Fibroblast of lung (primary cell): ENCODE measurements around the gene PIK3R4. TPM values are rescaled to one million over a fixed set of nuclear protein-coding genes. Genes with fewer than 3 reads are reported as not detected.

Experiments
- DNase-seq, 2 donors: peaks; one replicate each; pipeline versions ENCODE4 v3.0.0 to v3.0.0-alpha.2; 2010; ENCODE audit warnings: low read depth in 2 of 2
- H2AFZ ChIP-seq: 2 replicates; pipeline ENCODE4 v1.5.1; 2012; ENCODE audit warnings: low read length, control low read depth, inconsistent platforms
- H3K27ac ChIP-seq: 2 replicates; pipeline ENCODE4 v1.5.1; 2011; ENCODE audit warnings: low read length, control low read depth; ENCODE audit not compliant: insufficient read depth
- H3K27me3 ChIP-seq: 2 replicates; pipeline ENCODE4 v1.5.1; 2011; ENCODE audit warnings: mild to moderate bottlenecking, low read length; ENCODE audit not compliant: control insufficient read depth, insufficient read depth
- H3K36me3 ChIP-seq: 2 replicates; pipeline ENCODE4 v1.5.1; 2011; ENCODE audit warnings: low read length; ENCODE audit not compliant: control insufficient read depth, insufficient read depth
- H3K4me1 ChIP-seq: 2 replicates; pipeline ENCODE4 v1.5.1; 2011; ENCODE audit warnings: low read length; ENCODE audit not compliant: control insufficient read depth, insufficient read depth; ENCODE audit errors: extremely low read depth
- H3K4me2 ChIP-seq: 2 replicates; pipeline ENCODE4 v1.5.1; 2011; ENCODE audit warnings: low read length, control low read depth; ENCODE audit not compliant: insufficient read depth; ENCODE audit errors: extremely low read depth
- H3K4me3 ChIP-seq, 4 experiments: fragments of 200-600 bp in 1 of 4; sonication (generic) in 1 of 4; replicated peaks in 1 of 4; 2 replicates each; pipeline ENCODE4 v1.5.1; 2011 to 2016; ENCODE audit warnings: low read length in 4 of 4, low read depth in 3 of 4, mild to moderate bottlenecking in 3 of 4, control low read depth in 2 of 4, inconsistent platforms in 1 of 4, mixed read lengths in 1 of 4; ENCODE audit not compliant: insufficient read depth in 1 of 4; ENCODE audit errors: control extremely low read depth in 1 of 4
- H3K79me2 ChIP-seq: 2 replicates; pipeline ENCODE4 v1.5.1; 2012; ENCODE audit warnings: mild to moderate bottlenecking, low read length, inconsistent platforms; ENCODE audit not compliant: control insufficient read depth, insufficient read depth
- H3K9ac ChIP-seq: 2 replicates; pipeline ENCODE4 v1.5.1; 2011; ENCODE audit warnings: mild to moderate bottlenecking, low read length, control low read depth; ENCODE audit not compliant: insufficient read depth
- H3K9me3 ChIP-seq: 2 replicates; pipeline ENCODE4 v1.5.1; 2012; ENCODE audit warnings: low read depth, low read length; ENCODE audit not compliant: control insufficient read depth, insufficient read depth
- H4K20me1 ChIP-seq: 2 replicates; pipeline ENCODE4 v1.5.1; 2011; ENCODE audit warnings: low read length; ENCODE audit not compliant: control insufficient read depth, insufficient read depth; ENCODE audit errors: extremely low read depth
- EZH2 ChIP-seq: IDR thresholded peaks from 2 replicates; pipeline ENCODE4 v1.5.1; 2012; ENCODE audit warnings: low read length, control low read depth, mild to moderate bottlenecking; ENCODE audit errors: missing control alignments
- polyA plus RNA-seq, 2 donors: library from polyadenylated mRNA; depleted of rRNA in 1 of 2; stranded (reverse) in 1 of 2; unstranded in 1 of 2; fragments of >200 nt; gene quantifications; 2 replicates each; pipeline ENCODE4 v1.2.1, GENCODE V29; 2011 to 2012; ENCODE audit warnings: missing spikeins in 1 of 2
- total RNA-seq: library from RNA; depleted of rRNA; stranded (reverse); fragments of >200 nt; gene quantifications from 2 replicates; pipeline ENCODE4 v1.2.1, GENCODE V29; 2014
- TF ChIP-seq, protein P1 (sequence below), 2 donors: IDR thresholded peaks in 1 of 2; conservative IDR thresholded peaks in 1 of 2; 1 replicate in 1 of 2; 2 replicates in 1 of 2; pipeline ENCODE4 v1.5.1; 2011 to 2012; ENCODE audit warnings: low read length in 2 of 2, control low read depth in 1 of 2, inconsistent platforms in 1 of 2, low read depth in 1 of 2, mild to moderate bottlenecking in 1 of 2

PIK3R4 gene
- total and polyA plus RNA-seq, 2 donors (not counting 1 experiment from before 2014, with no cell fraction given) = 33.4 to 44.6 TPM

- Histone ChIP-seq H3K4me3 (no peak overlapping the region), H3K4me1 (no peaks in the 10 kb centered on the region), H3K9ac (no peak overlapping the region), H3K79me2 (peaks cover under 1% of the 10 kb centered on the region), H3K36me3 (no peaks in the 10 kb centered on the region), H2AFZ (no peak overlapping the region), H3K27me3 (no peaks in the 10 kb centered on the region), H3K4me2 (no peak overlapping the region), H3K27ac (no peak overlapping the region), H4K20me1 (no peaks in the 10 kb centered on the region), H3K9me3 (no peaks in the 10 kb centered on the region)
- TF ChIP-seq, protein P1, sequence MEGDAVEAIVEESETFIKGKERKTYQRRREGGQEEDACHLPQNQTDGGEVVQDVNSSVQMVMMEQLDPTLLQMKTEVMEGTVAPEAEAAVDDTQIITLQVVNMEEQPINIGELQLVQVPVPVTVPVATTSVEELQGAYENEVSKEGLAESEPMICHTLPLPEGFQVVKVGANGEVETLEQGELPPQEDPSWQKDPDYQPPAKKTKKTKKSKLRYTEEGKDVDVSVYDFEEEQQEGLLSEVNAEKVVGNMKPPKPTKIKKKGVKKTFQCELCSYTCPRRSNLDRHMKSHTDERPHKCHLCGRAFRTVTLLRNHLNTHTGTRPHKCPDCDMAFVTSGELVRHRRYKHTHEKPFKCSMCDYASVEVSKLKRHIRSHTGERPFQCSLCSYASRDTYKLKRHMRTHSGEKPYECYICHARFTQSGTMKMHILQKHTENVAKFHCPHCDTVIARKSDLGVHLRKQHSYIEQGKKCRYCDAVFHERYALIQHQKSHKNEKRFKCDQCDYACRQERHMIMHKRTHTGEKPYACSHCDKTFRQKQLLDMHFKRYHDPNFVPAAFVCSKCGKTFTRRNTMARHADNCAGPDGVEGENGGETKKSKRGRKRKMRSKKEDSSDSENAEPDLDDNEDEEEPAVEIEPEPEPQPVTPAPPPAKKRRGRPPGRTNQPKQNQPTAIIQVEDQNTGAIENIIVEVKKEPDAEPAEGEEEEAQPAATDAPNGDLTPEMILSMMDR (conservative IDR thresholded peaks at IDR 0.05 in 1 of 2, IDR thresholded peaks at IDR 0.05 in 1 of 2; ENCODE audit: low read depth in 1 of 2, low read length in 2 of 2) = no peak
- TF ChIP-seq EZH2 = no peak
- DNase-seq = no peak
These were observed 14.8 kb downstream of the PIK3R4 start for GRCh38 chr3:130731817-130732216.

GRCh38 chr3:130729154-130729553 is 17.5 kb downstream of the PIK3R4 start:
- Histone ChIP-seq H3K4me2 (no peak overlapping the region), H3K9me3 (no peaks in the 10 kb centered on the region), H2AFZ (no peak overlapping the region), H3K36me3 (no peaks in the 10 kb centered on the region), H3K27me3 (no peaks in the 10 kb centered on the region), H3K79me2 (no peaks in the 10 kb centered on the region), H3K4me1 (peaks cover 2% of the 10 kb centered on the region), H3K9ac (no peak overlapping the region), H4K20me1 (no peaks in the 10 kb centered on the region), H3K4me3 (no peak overlapping the region), H3K27ac (no peak overlapping the region)
- no peak for DNase-seq
- TF ChIP-seq EZH2 = no peak
- TF ChIP-seq, protein P1 (conservative IDR thresholded peaks at IDR 0.05 in 1 of 2, IDR thresholded peaks at IDR 0.05 in 1 of 2; ENCODE audit: low read depth in 1 of 2, low read length in 2 of 2) = no peak

DNA sequence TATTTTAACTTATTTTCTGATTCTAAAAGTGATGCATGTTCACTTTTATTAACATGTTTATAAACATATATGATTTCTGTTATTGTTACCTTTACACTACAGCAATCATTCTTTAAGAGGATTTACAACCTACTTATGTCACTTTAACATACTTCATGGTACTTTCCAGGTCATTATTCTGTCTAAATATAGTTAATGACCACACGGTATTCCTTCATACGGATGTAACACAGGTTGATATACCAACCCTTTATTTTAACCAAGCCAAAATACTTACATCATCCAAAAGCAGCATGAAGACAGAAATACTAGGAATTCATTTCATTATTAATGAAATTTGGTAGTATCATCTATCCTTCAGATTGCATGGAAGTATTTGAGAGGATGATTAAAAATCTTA is 18.6 kb downstream of the PIK3R4 start:
- Histone ChIP-seq H3K27me3 (no peaks in the 10 kb centered on the region), H4K20me1 (no peaks in the 10 kb centered on the region), H3K79me2 (no peaks in the 10 kb centered on the region), H3K9ac (no peak overlapping the region), H2AFZ (no peak overlapping the region), H3K4me2 (no peak overlapping the region), H3K4me1 (peaks cover 2% of the 10 kb centered on the region), H3K4me3 (no peak overlapping the region), H3K27ac (no peak overlapping the region), H3K36me3 (peaks cover under 1% of the 10 kb centered on the region), H3K9me3 (no peaks in the 10 kb centered on the region)
- no peak for DNase-seq
- TF ChIP-seq EZH2 = no peak
- TF ChIP-seq, protein P1 (conservative IDR thresholded peaks at IDR 0.05 in 1 of 2, IDR thresholded peaks at IDR 0.05 in 1 of 2; ENCODE audit: low read depth in 1 of 2, low read length in 2 of 2) = no peak
